HEK293T (cell line): ENCODE data around the gene OPCML.

Experiments
- ARNT ChIP-seq: fragments of 450-650 bp; IDR thresholded peaks from 2 replicates; pipeline ENCODE4 v1.6.1; 2017; ENCODE audit warnings: mild to moderate bottlenecking
- BHLHE40 ChIP-seq: fragments of 450-650 bp; IDR thresholded peaks from 2 replicates; pipeline ENCODE4 v1.6.1; 2016; ENCODE audit warnings: mild to moderate bottlenecking, moderate library complexity, borderline replicate concordance
- ELF4 ChIP-seq: fragments of 450-650 bp; IDR thresholded peaks from 2 replicates; pipeline ENCODE4 v1.6.1; 2017; ENCODE audit warnings: antibody characterized with exemption
- FOXA1 ChIP-seq: fragments of 450-650 bp; IDR thresholded peaks from 2 replicates; pipeline ENCODE4 v1.6.1; 2016; ENCODE audit warnings: mild to moderate bottlenecking
- FOXK2 ChIP-seq: fragments of 450-650 bp; IDR thresholded peaks from 2 replicates; pipeline ENCODE4 v1.6.1; 2016; ENCODE audit warnings: mild to moderate bottlenecking
- FOXM1 ChIP-seq: fragments of 450-650 bp; IDR thresholded peaks from 2 replicates; pipeline ENCODE4 v1.6.1; 2017; ENCODE audit warnings: mild to moderate bottlenecking, borderline replicate concordance
- HDGF ChIP-seq: fragments of 450-650 bp; IDR thresholded peaks from 2 replicates; pipeline ENCODE4 v1.6.1; 2017; ENCODE audit warnings: antibody characterized with exemption, borderline replicate concordance
- L3MBTL2 ChIP-seq: fragments of 450-650 bp; conservative IDR thresholded peaks from 2 replicates; pipeline ENCODE4 v1.6.1; 2016; ENCODE audit warnings: mild to moderate bottlenecking
- LEF1 ChIP-seq: fragments of 450-650 bp; IDR thresholded peaks from 2 replicates; pipeline ENCODE4 v1.6.1; 2017; ENCODE audit warnings: mild to moderate bottlenecking, borderline replicate concordance
- NFRKB ChIP-seq: fragments of 450-650 bp; IDR thresholded peaks from 2 replicates; pipeline ENCODE4 v1.6.1; 2016; ENCODE audit warnings: mild to moderate bottlenecking, moderate library complexity
- SP1 ChIP-seq: fragments of 450-650 bp; IDR thresholded peaks from 2 replicates; pipeline ENCODE4 v1.6.1; 2017
- SUZ12 ChIP-seq: fragments of 450-650 bp; IDR thresholded peaks from 2 replicates; pipeline ENCODE4 v1.6.1; 2016; ENCODE audit warnings: mild to moderate bottlenecking
- TARDBP ChIP-seq: fragments of 450-650 bp; IDR thresholded peaks from 2 replicates; pipeline ENCODE4 v1.6.1; 2016
- ZNF384 ChIP-seq: fragments of 450-650 bp; IDR thresholded peaks from 2 replicates; pipeline ENCODE4 v1.6.1; 2016

DNA sequence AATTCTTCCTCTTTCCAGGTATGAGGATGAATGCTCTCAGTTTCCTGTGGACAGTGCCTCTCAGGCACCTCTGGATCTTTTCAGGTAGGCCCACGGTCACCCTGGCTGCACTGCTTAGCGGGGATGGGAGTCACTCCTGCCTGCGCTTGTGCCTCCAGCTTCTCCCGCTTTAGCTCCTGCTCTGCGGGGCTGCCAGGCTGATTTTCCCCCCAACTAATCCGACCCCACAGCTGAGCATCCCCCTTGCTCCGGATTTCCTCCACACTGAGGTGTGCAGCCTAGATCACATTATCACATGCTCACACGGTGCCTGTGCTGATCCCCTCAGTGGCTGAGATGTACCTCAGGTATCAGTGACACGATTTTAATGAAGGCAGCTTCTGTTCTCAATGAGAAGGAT lies 879.1 kb downstream of the OPCML start:
- TF ChIP-seq NFRKB (no peak), LEF1 (no peak), ELF4 (no peak), FOXM1 (no peak), FOXA1 (no peak), TARDBP (no peak), ZNF384 (no peak), SP1 (no peak), ARNT (no peak), SUZ12 (no peak), FOXK2 (no peak), BHLHE40 (no peak), HDGF (no peak), L3MBTL2 (no peak)
